Right renal cortex interstitium (tissue), 3 donors: ENCODE data around the gene CLCN5. TPM values are rescaled to one million over a fixed set of nuclear protein-coding genes. Genes with fewer than 3 reads are reported as not detected.
A peak's percentile ranks its signal among the peaks of the same experiment; 100 is the strongest.
"Not testable (repeated sequence)": the region's sequence is repeated elsewhere in the genome, so short reads cannot be mapped to it uniquely, and the experiment has no call there.

Source experiments
- DNase-seq, 3 donors: peaks; one replicate each; pipeline ENCODE4 v3.0.0-alpha.2; 2013; ENCODE audit warnings: low read depth in 3 of 3, low spot score in 2 of 3
- polyA plus RNA-seq, 3 donors: library from polyadenylated mRNA; unstranded; fragments of 120-200 nt; gene quantifications; one replicate each; pipeline ENCODE4 v1.2.1, GENCODE V29; 2013; ENCODE audit not compliant: insufficient read length in 3 of 3

The CLCN5 gene
- polyA plus RNA-seq, 3 donors: 79.6 to 84.0 (median 81.9) TPM

- no peak for DNase-seq
Observed at GRCh38 chrX:49993661-49994060, 71.3 kb downstream of the CLCN5 start.

- no peak for DNase-seq
Observed at GRCh38 chrX:49995107-49995731, 72.8 kb downstream of the CLCN5 start.

GRCh38 chrX:49995795-49996455, 73.5 kb downstream of the CLCN5 start:
- DNase-seq: no peak

- no peak for DNase-seq
Observed at GRCh38 chrX:49996474-49996873, 74.1 kb downstream of the CLCN5 start.

- DNase-seq: no peak
Observed at GRCh38 chrX:49999087-49999486, 76.7 kb downstream of the CLCN5 start.

- DNase-seq: no peak
Observed at GRCh38 chrX:50000937-50001542, 78.6 kb downstream of the CLCN5 start.

- no peak for DNase-seq
Observed at GRCh38 chrX:50002067-50002714, 79.8 kb downstream of the CLCN5 start.

- DNase-seq: no peak
Observed at GRCh38 chrX:50003467-50003866, 81.1 kb downstream of the CLCN5 start.

GRCh38 chrX:50003927-50004326, 81.5 kb downstream of the CLCN5 start:
- no peak for DNase-seq

- not testable (repeated sequence) for DNase-seq
Observed at GRCh38 chrX:50025591-50025990, 103.2 kb downstream of the CLCN5 start.

GRCh38 chrX:50035126-50035525, 112.7 kb downstream of the CLCN5 start:
- no peak for DNase-seq

GRCh38 chrX:50036426-50036825, 114.0 kb downstream of the CLCN5 start:
- no peak for DNase-seq

- DNase-seq: no peak
Observed at GRCh38 chrX:50045823-50046222, 123.4 kb downstream of the CLCN5 start.

GRCh38 chrX:50049228-50049627, 126.8 kb downstream of the CLCN5 start:
- DNase-seq: no peak

- no peak for DNase-seq
Observed at GRCh38 chrX:50054147-50054546, 131.8 kb downstream of the CLCN5 start.

GRCh38 chrX:50066318-50066937, 144.0 kb downstream of the CLCN5 start:
- DNase-seq: no peak

- DNase-seq: peak in 2 of 3 donors; percentile 49 to 55
Observed at GRCh38 chrX:50067435-50068284, 145.3 kb downstream of the CLCN5 start.

- DNase-seq: no peak
Observed at GRCh38 chrX:50068285-50068563, 145.8 kb downstream of the CLCN5 start.

- DNase-seq: no peak
Observed at GRCh38 chrX:50068893-50069292, 146.5 kb downstream of the CLCN5 start.

- DNase-seq: no peak
Observed at GRCh38 chrX:50071494-50071893, 149.1 kb downstream of the CLCN5 start.

- DNase-seq: no peak
Observed at GRCh38 chrX:50072110-50072509, 149.7 kb downstream of the CLCN5 start.
